Hepatocyte (in vitro differentiated cells): ENCODE data around the gene PIK3R2.

ENCODE experiments used
- EZH2 ChIP-seq: fragments of 200-600 bp; sonication (generic); IDR thresholded peaks from 2 replicates; pipeline ENCODE4 v1.6.1; 2016; ENCODE audit warnings: antibody characterized with exemption, mild to moderate bottlenecking, borderline replicate concordance
- EZH2phosphoT487 ChIP-seq: fragments of 200-600 bp; sonication (generic); IDR thresholded peaks from one replicate; pipeline ENCODE4 v1.6.1; 2018; ENCODE audit warnings: antibody characterized with exemption, mild to moderate bottlenecking, low read depth, moderate library complexity; ENCODE audit not compliant: unreplicated experiment, severe bottlenecking
- TF ChIP-seq, protein P1 (sequence below): fragments of 200-600 bp; sonication (generic); IDR thresholded peaks from 2 replicates; pipeline ENCODE4 v1.5.1; 2016; ENCODE audit warnings: antibody characterized with exemption, mild to moderate bottlenecking; ENCODE audit not compliant: poor library complexity

- TF ChIP-seq, protein P1, sequence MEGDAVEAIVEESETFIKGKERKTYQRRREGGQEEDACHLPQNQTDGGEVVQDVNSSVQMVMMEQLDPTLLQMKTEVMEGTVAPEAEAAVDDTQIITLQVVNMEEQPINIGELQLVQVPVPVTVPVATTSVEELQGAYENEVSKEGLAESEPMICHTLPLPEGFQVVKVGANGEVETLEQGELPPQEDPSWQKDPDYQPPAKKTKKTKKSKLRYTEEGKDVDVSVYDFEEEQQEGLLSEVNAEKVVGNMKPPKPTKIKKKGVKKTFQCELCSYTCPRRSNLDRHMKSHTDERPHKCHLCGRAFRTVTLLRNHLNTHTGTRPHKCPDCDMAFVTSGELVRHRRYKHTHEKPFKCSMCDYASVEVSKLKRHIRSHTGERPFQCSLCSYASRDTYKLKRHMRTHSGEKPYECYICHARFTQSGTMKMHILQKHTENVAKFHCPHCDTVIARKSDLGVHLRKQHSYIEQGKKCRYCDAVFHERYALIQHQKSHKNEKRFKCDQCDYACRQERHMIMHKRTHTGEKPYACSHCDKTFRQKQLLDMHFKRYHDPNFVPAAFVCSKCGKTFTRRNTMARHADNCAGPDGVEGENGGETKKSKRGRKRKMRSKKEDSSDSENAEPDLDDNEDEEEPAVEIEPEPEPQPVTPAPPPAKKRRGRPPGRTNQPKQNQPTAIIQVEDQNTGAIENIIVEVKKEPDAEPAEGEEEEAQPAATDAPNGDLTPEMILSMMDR = no peak
- TF ChIP-seq EZH2 (no peak), EZH2phosphoT487 (no peak)
Observed at GRCh38 chr19:18123819-18124218, 29.1 kb upstream of the PIK3R2 start.
